ENCODE results near the gene COPS8.

The COPS8 gene

DNA sequence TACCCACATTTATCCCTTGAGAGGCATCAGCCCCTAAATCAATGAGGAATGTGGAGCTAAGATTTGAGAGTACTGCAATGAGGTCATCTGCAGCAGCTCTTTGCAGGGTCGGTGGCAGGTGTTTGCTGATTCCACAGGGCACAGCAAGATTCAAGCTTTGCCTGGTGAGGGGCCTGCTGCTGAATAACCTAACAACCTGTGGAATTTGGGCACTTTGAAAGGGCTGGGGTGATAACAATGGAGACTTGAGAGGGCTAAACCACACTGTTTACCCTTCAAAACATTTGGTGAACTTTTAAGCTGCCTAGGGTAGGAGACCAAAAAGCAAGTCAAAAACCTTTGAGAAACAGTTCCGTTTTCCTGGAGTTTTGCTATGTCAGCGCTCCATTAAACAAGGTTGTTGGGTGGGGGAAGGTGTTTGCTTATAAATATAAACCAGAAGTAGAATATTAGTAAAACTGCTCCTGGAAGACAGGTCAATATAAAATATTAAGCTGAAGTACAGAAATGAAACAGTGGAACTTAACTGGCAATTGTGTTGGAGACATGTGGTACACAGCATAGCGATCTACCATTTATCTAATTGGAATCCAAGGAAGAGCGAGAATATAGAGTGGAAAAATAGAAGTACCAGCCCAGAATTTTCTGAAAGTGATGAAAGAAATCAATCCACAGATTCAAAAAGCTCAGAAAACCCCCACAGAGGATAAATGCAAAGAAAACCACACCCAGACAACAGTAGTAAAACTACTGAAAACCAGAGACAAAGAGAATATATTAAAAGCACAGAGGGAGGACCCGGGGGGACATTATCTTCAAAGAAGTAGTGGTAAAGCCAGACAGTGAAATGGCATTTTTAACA is 15.7 kb downstream of the COPS8 start:
- H3K9me2 ChIP-seq (replicated peaks; ENCODE audit: low read depth, low read length): no peaks in the 10 kb centered on the region
- H3K4me2 ChIP-seq (ENCODE audit: low read depth, low read length, poor library complexity, severe bottlenecking): no peak overlapping the region
- H3K27me3 ChIP-seq (ENCODE audit: insufficient read depth, low read length, poor library complexity, severe bottlenecking): no peaks in the 10 kb centered on the region
- H2AFZ ChIP-seq (ENCODE audit: low read length): no peak overlapping the region
- peaks cover 44% of the 10 kb centered on the region; the same call in 1 of the 2 replicates for H3K36me3 ChIP-seq (ENCODE audit: insufficient read depth, low read length)
- no peak overlapping the region for H3K4me3 ChIP-seq (ENCODE audit: low read length, poor library complexity, severe bottlenecking)
- H3K9ac ChIP-seq (ENCODE audit: low read depth, low read length, poor library complexity, severe bottlenecking): no peak overlapping the region
- H3F3A ChIP-seq (ENCODE audit: low read depth): no peaks in the 10 kb centered on the region
- H3K4me1 ChIP-seq (ENCODE audit: insufficient read depth, low read length, poor library complexity, severe bottlenecking): no peaks in the 10 kb centered on the region
- no peaks in the 10 kb centered on the region for H3K9me3 ChIP-seq (ENCODE audit: insufficient read depth, low read depth, low read length)
- H4K20me1 ChIP-seq (ENCODE audit: insufficient read depth, low read length, poor library complexity, severe bottlenecking): no peaks in the 10 kb centered on the region
- no peaks in the 10 kb centered on the region for H3K79me2 ChIP-seq (ENCODE audit: insufficient read depth, low read length)
- TF ChIP-seq, protein P1, sequence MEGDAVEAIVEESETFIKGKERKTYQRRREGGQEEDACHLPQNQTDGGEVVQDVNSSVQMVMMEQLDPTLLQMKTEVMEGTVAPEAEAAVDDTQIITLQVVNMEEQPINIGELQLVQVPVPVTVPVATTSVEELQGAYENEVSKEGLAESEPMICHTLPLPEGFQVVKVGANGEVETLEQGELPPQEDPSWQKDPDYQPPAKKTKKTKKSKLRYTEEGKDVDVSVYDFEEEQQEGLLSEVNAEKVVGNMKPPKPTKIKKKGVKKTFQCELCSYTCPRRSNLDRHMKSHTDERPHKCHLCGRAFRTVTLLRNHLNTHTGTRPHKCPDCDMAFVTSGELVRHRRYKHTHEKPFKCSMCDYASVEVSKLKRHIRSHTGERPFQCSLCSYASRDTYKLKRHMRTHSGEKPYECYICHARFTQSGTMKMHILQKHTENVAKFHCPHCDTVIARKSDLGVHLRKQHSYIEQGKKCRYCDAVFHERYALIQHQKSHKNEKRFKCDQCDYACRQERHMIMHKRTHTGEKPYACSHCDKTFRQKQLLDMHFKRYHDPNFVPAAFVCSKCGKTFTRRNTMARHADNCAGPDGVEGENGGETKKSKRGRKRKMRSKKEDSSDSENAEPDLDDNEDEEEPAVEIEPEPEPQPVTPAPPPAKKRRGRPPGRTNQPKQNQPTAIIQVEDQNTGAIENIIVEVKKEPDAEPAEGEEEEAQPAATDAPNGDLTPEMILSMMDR (conservative IDR thresholded peaks at IDR 0.05; ENCODE audit: low read length): no peak
- no peak for TF ChIP-seq EZH2phosphoT487 (IDR thresholded peaks at IDR 0.05; ENCODE audit: borderline replicate concordance)

DNA sequence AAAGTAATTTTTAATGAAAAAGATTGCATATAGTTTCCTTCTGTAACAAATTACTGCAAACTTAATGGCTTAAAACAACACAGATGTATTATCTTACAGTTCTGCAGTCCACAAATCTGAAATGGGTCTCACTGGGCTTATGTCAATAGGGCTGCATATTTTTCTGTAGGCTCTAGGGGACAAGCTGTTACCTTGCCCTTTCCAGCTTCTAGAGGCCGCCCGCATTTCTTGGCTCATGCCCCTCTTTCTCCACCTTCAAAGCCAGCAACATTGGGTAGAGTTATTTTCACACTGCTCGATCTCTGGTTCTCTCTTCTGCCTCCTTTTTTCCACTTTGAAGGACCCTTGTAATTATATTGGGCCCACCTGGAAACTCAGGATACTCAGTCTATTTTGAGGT is 16.7 kb downstream of the COPS8 start:
- no peak overlapping the region for H3K4me2 ChIP-seq (ENCODE audit: low read depth, low read length, poor library complexity, severe bottlenecking)
- no peaks in the 10 kb centered on the region for H3K4me1 ChIP-seq (ENCODE audit: insufficient read depth, low read length, poor library complexity, severe bottlenecking)
- H3K9me3 ChIP-seq (ENCODE audit: insufficient read depth, low read depth, low read length): no peaks in the 10 kb centered on the region
- no peak overlapping the region for H3K9ac ChIP-seq (ENCODE audit: low read depth, low read length, poor library complexity, severe bottlenecking)
- no peak overlapping the region for H3K4me3 ChIP-seq (ENCODE audit: low read length, poor library complexity, severe bottlenecking)
- H3F3A ChIP-seq (ENCODE audit: low read depth): no peaks in the 10 kb centered on the region
- H3K27me3 ChIP-seq (ENCODE audit: insufficient read depth, low read length, poor library complexity, severe bottlenecking): no peaks in the 10 kb centered on the region
- H2AFZ ChIP-seq (ENCODE audit: low read length): no peak overlapping the region
- no peak for TF ChIP-seq EZH2phosphoT487 (IDR thresholded peaks at IDR 0.05; ENCODE audit: borderline replicate concordance)
- TF ChIP-seq, protein P1 (conservative IDR thresholded peaks at IDR 0.05; ENCODE audit: low read length): no peak
- H3K79me2 ChIP-seq (ENCODE audit: insufficient read depth, low read length): no peaks in the 10 kb centered on the region
- H4K20me1 ChIP-seq (ENCODE audit: insufficient read depth, low read length, poor library complexity, severe bottlenecking): no peaks in the 10 kb centered on the region
- H3K9me2 ChIP-seq (replicated peaks; ENCODE audit: low read depth, low read length): no peaks in the 10 kb centered on the region
- H3K36me3 ChIP-seq (ENCODE audit: insufficient read depth, low read length): peaks cover 33% of the 10 kb centered on the region; the same call in 1 of the 2 replicates

DNA sequence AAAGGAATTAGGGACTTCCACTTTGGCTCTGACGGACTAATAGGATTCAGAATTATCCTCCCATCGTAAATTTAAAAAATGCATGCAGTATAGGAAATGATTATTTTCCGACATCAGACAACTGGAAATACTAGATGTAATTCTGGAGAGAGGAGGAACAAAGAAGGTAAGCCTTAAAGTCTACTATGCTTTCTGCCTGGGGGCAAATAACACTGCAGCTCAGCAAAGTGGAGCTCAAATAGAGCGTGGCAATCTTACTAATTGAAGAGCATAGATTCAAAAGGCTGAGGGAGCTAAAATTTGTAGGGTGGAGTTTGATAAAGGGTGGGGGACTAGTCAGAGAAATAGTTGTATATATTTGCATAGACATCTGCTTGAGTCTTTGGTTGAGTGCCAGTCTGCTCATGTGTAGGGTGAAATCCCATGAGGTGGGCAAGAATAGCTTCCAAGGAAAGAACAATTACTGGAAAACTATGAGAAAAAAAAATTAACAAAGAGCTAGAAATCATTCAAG is 23.8 kb downstream of the COPS8 start:
- no peak overlapping the region for H3K9ac ChIP-seq (ENCODE audit: low read depth, low read length, poor library complexity, severe bottlenecking)
- no peaks in the 10 kb centered on the region for H3K27me3 ChIP-seq (ENCODE audit: insufficient read depth, low read length, poor library complexity, severe bottlenecking)
- no peak for TF ChIP-seq EZH2phosphoT487 (IDR thresholded peaks at IDR 0.05; ENCODE audit: borderline replicate concordance)
- TF ChIP-seq, protein P1 (conservative IDR thresholded peaks at IDR 0.05; ENCODE audit: low read length): no peak
- H3F3A ChIP-seq (ENCODE audit: low read depth): no peaks in the 10 kb centered on the region
- H3K79me2 ChIP-seq (ENCODE audit: insufficient read depth, low read length): no peaks in the 10 kb centered on the region
- no peaks in the 10 kb centered on the region for H4K20me1 ChIP-seq (ENCODE audit: insufficient read depth, low read length, poor library complexity, severe bottlenecking)
- no peaks in the 10 kb centered on the region for H3K9me2 ChIP-seq (replicated peaks; ENCODE audit: low read depth, low read length)
- no peaks in the 10 kb centered on the region for H3K36me3 ChIP-seq (ENCODE audit: insufficient read depth, low read length)
- H3K4me3 ChIP-seq (ENCODE audit: low read length, poor library complexity, severe bottlenecking): no peak overlapping the region
- no peak overlapping the region for H2AFZ ChIP-seq (ENCODE audit: low read length)
- H3K4me2 ChIP-seq (ENCODE audit: low read depth, low read length, poor library complexity, severe bottlenecking): no peak overlapping the region
- H3K4me1 ChIP-seq (ENCODE audit: insufficient read depth, low read length, poor library complexity, severe bottlenecking): no peaks in the 10 kb centered on the region
- no peaks in the 10 kb centered on the region; the same call in 1 of the 2 replicates for H3K9me3 ChIP-seq (ENCODE audit: insufficient read depth, low read depth, low read length)

Data from Loucy (cell line).